Esophagus muscularis mucosa (tissue), 4 donors: Measurements from ENCODE around the gene UBE2J2.

Experiments
- EP300 ChIP-seq: sonication (generic); formaldehyde crosslinking; IDR thresholded peaks from one replicate; pipeline ENCODE4 v1.6.1; 2017; ENCODE audit warnings: antibody characterized with exemption
- POLR2A ChIP-seq: fragments of 450-650 bp; IDR thresholded peaks from one replicate; pipeline ENCODE4 v1.6.1; 2017; ENCODE audit warnings: antibody characterized with exemption, moderate library complexity, mild to moderate bottlenecking, low read depth
- POLR2AphosphoS5 ChIP-seq, 2 donors: sonication (generic); formaldehyde crosslinking; IDR thresholded peaks; one replicate each; pipeline ENCODE4 v1.6.1; 2017; ENCODE audit warnings: antibody characterized with exemption in 2 of 2
- TF ChIP-seq, protein P1 (sequence below), 3 experiments: fragments of 200-600 bp in 2 of 3; fragments of 450-650 bp in 1 of 3; sonication (generic) in 2 of 3; IDR thresholded peaks; one replicate each; pipeline ENCODE4 v1.5.1; 2017 to 2019; ENCODE audit warnings: antibody characterized with exemption in 3 of 3, mild to moderate bottlenecking in 2 of 3, moderate library complexity in 1 of 3

DNA sequence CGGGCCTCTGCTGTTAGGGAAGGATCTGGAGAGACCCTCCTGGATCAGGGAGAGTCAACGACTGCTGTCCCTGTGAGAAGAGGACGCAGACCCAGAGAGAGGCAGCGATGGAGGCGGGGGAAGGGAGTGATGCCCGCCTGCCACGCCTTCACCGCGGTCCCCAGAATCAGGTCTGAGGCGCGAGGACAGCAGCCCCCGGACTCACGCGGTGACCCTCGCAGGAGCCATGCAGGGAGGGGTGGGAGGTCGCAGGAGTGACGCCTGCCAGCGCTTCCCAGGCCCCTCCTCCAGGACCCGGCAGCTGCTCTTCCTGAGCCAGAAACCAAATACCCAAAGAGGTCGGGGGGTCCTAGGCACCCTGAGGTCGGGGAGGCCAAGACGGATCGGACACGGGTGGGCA lies 53.5 kb downstream of the UBE2J2 start:
- TF ChIP-seq, protein P1, sequence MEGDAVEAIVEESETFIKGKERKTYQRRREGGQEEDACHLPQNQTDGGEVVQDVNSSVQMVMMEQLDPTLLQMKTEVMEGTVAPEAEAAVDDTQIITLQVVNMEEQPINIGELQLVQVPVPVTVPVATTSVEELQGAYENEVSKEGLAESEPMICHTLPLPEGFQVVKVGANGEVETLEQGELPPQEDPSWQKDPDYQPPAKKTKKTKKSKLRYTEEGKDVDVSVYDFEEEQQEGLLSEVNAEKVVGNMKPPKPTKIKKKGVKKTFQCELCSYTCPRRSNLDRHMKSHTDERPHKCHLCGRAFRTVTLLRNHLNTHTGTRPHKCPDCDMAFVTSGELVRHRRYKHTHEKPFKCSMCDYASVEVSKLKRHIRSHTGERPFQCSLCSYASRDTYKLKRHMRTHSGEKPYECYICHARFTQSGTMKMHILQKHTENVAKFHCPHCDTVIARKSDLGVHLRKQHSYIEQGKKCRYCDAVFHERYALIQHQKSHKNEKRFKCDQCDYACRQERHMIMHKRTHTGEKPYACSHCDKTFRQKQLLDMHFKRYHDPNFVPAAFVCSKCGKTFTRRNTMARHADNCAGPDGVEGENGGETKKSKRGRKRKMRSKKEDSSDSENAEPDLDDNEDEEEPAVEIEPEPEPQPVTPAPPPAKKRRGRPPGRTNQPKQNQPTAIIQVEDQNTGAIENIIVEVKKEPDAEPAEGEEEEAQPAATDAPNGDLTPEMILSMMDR (IDR thresholded peaks at IDR 0.05) = no peak
- TF ChIP-seq POLR2A = no peak
- no peak for TF ChIP-seq POLR2AphosphoS5 (IDR thresholded peaks at IDR 0.05)
- TF ChIP-seq EP300 = no peak
